ENCODE results near the gene CEP112.

CEP112 gene

DNA sequence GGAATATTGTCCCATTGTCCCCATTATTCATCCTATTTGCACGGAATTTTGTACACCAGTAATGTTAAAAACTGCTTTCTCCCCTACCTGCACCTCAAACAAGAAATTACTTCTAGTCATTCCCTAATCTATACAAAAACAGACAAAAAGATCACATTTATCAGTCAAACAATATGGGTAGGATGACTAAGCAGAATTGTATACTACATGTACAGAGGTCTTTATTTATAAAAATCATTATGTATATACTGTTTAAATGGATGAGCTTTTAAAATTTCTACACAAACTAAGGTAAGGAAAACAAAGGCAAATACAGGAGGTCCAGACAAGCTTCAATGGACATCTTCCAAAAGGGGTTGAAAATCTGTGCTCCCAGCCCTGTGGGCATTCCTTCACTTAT, 137.7 kb downstream of the CEP112 start:
- no peak for DNase-seq

DNA sequence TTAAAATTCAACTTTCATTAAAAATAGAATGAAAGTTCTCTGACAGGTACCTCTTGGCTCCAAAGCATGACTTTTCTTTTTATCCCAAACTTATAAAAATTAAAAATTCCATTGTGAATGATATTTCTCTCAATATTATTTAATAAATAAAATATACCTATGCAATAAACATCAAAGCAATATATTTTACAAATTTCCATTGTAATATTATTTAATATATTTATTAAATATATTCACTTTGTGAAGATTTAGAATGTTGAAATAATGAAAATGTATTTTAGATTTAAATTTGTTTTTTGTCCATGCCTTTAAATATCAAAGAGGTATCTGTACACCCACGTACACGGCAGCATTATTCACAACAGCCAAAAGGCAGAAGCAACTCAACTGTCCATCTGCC, 147.8 kb downstream of the CEP112 start:
- no peak for DNase-seq

DNA sequence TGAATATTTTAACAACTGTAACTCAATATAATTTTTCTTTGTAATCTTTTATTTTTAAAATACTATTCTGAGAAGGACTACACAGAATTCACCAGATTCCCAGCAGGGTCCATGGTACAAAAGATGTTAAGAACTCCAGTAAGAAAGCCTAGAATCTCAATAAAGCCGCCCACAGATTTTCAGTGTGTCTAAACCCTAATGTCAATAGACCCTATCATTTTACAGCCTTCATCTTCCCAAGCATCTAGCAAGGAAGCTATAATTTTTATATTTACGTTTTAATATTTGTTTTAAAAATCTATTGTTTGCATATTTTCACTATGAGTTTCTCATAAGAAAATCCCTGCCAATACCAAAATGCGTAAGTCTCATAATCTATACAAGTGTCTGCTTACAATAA, 148.5 kb downstream of the CEP112 start:
- DNase-seq, result no peak

DNA sequence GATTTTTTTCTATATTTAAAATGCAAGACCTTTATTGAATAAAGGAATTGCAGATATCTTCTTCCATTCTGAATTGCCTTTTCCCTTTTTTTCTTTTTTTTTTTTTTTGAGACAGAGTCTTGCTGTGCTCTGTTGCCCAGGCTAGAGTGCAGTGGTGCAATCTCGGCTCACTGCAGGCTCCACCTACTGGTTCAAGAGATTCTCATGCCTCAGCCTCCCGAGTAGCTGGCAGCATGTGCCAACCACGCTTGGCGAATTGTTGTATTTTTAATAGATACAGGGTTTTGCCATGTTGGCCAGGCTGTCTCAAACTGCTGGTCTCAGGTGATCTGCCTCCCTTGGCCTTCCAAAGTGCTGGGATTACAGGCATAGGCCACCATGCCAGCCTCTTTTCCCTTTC, 151.5 kb downstream of the CEP112 start:
- no peak for DNase-seq

DNA sequence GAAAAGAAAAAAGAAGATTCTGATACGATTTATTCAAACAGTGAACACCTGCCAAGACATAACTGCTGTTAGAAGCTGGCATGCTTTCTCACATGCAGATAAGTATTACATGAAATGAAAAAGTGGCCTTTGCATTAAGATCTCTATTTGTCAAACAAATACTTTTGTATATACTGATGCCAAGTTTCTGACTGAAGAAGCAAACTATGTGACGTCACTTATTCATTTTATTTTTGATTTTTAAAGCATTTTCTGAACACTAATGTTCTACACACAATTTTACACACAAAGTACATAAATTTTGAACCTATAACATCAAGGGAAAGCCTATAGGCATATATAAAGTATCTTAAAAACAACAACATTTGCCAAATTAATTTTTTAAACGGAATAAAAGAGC, 153.8 kb downstream of the CEP112 start:
- no peak for DNase-seq

DNA sequence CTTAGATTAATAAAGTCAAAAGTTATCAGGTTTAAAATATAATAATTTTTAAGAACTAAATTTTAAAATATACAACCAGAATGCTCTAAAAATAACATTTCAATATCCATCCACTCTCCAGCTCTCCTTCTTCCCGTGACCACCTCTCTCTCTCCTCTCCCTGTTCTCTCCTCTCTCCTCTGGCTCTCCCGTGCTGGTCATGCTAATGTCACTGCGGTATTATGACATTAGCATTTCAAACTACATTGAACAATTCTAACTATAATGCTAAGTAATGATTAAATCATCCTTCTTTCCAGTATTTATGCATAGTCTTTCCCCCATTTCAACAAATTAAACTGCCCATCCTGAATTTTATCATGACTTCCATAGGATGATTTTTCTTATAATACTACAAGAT, 154.7 kb downstream of the CEP112 start:
- no peak for DNase-seq

DNA sequence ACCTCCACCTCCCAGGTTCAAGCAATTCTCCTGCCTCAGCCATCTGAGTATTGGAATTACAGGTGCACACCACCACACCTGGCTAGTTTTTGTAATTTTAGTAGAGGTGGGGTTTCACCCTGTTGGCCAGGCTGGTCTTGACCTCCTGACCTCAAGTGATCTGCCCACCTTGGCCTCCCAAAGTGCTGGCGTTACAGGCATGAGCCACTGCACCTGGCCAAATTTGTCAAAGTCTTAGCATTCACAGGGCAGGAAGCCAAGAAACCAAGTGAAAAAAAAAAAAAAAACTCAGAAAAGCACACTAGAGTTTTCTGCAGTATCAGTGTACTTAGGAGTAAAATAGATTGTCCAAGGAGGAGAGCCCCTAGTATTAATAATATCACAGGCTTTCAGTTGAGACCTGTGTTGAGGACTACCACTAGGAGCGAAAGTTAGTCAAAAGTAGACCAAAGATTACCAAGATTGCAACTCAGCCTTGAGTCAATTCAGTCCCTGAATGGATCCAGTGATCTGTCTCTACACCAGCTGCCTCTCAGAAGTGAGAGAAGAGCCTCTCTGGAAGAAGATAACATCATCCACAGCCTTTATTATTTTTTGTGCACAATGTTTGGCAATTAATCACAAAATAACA, 159.7 kb downstream of the CEP112 start:
- no peak for DNase-seq

DNA sequence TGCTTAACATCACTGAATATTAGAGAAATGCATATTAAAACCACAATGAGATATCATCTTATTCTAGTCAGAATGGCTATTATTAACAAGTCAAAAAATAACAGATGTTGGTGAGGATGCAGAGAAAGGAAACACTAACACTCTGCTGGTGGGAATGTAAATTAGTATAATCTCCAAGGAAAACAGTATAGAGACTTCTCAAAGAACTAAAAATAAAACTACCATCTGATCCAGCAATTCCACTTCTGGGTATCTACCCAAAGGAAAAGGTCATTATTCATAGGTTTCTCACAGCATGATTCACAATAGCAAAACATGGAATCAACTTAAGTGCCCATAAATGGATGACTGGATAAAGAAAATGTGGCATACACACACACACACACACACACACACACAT, 166.4 kb downstream of the CEP112 start:
- DNase-seq, result no peak

DNA sequence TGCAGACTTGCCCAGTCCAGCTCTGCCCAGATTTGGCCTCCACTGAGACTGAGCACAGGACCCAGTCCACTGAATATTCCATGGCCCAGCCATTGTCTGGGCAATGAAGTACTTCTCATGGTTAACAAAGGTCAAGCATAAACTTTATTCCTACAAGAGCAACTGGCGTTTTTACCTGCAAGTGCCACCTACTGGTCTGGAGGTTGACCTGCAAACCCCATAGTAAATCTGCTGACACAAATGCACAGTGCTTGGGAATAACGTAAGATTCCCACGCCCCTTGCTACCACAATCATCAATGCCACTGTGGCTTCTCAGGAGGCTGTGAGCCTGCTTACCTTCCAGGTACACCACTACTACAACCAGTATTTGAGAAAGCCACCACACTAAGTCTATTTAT, 170.2 kb downstream of the CEP112 start:
- DNase-seq, result no peak

DNA sequence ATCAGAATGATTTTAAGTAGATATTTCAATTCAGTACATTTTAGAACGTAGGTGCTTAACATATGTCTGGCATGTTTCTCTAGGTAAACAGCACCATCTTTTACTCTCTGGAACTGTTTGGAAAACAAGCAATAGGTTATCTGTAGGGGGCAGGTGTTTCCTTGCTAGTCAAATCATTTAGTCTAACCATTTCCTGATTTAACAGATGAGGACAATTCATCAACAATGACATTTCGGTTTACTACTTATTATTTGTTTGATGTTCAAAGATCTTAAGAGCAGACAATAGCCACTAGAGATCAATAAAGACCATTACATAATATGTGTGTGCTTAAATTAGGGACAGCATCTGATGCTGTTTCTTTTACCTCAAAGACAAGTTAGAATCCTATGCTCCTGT, 173.1 kb downstream of the CEP112 start:
- DNase-seq, result no peak

DNA sequence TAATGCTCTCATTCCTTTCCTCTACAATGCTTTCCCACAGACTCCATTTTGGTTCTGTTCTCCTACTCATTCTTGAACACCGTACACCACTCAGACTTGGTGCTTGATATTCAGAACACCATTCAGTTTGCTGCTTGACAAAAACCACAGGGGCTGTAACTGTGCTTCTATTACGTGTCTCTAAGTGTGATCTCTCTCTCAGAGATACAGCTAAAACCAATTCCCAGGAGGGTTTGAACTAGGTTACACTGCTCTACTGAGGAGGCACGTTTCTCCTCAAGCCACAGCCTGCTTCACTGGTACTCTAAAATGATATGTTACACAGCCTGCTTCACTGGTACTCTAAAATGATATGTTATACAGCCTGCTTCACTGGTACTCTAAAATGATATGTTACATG, 175.7 kb downstream of the CEP112 start:
- no peak for DNase-seq

DNA sequence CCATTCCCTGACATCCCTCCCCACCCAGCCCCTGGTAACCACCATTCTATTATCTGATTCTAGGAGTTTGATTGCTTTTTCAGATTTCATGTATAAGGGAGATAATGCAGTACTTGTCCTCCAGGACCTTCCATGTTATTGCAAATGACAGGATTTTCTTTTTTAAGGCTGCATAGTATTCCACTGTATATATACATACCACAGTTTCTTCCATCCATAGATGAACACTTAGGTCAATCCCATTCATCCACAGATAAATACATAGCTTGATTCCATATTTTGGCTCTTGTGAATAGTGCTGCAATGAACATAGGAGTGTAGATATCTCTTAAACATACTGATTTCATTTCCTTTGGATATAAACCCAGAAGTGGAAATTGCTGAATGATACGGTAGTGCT, 183.3 kb downstream of the CEP112 start:
- no peak for DNase-seq

DNA sequence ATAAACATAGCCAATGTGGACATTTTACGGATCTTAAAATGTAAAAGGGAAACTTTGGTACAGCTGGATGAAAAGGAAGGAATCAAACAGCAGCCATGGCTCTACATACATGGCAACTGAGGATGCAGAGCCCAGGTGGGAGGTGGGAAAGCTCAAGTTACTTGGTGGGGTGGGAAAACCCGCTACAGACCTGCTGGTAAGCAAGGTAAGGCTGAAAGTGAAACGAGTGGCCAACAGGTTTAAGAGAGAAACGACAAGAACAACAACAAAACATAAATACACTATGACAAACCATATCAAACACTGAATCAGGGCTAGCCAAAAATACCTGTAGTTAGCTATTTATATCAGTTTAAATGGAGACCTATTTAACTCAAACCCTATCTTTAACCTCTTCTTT, 185.3 kb downstream of the CEP112 start:
- no peak for DNase-seq

DNA sequence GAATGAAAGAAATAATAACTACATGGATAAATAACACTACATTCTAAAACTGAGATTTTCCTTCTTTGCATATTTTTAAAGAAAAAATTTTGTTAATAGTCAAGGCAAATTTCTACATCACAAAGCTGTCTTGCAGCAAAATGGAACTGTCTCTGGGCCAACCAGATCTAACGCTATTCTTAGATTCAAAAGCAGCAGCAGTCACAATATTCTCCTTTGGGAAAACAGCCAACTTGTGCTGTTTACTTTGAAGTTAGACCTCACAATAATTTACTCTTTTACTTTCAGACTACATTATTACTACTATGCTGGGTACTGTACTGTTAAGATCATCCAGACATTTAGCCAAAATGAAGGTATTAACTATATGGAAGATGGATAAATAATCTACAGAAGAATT, 189.1 kb downstream of the CEP112 start:
- no peak for DNase-seq

DNA sequence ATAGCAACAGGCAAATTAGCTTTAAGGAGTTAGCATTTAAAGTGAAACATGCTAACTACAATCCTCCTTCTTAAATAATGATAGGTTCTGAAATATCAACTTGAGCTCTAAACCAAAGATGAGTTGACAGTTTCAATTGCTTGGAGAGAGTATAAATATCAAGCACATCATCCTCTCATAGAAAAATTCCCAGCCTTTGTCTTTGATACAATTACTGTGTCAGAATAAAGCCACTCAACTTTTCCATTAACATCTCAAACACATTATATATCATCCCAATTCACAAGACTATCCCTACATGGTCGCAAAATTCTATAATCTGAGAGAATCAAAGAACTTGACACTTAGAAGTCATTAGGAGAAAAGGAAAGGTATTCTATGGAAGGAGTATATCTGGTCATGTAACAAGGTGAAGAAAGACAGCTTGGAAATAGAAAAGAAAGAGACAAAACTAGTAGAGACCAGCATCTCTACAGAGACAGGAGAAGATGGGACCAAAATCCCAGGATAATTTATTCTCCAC, 189.8 kb downstream of the CEP112 start:
- no peak for DNase-seq

DNA sequence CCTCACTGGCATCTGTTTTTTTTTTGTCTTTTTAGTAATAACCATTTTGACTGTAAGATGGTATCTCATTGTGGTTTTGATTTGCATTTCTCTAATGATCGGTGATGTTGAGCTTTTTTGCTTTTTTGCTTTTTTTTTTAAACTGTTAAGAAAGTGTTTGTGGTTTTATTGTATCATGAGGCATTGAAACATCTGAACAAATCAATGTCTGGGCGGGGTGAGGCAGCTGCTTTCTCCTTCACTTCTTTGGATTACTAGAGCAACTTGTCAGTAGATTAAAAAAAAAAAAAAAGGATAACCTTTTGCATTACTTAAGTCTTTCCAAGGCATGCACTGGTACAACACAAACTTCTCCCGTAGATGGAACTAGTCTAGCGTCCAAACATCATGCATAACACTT, 191.7 kb downstream of the CEP112 start:
- no peak for DNase-seq

DNA sequence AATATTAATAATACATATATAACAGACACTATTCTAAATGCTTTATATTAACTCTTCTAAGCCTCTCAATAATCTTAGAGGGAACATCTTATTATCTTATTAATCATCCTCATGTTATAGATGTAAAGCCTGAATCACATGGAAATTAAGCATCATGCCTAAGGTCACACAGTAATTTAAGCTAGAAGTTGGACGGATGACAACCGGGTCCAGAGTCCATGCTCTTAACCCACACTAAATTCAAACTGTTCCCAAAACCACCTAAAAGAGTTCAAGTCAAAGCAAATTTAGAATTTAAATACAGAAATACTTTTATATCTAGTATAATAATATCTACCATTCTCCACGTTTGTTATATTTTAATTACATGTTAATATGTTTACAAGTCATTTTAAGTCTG, 193.3 kb downstream of the CEP112 start:
- DNase-seq, result no peak

DNA sequence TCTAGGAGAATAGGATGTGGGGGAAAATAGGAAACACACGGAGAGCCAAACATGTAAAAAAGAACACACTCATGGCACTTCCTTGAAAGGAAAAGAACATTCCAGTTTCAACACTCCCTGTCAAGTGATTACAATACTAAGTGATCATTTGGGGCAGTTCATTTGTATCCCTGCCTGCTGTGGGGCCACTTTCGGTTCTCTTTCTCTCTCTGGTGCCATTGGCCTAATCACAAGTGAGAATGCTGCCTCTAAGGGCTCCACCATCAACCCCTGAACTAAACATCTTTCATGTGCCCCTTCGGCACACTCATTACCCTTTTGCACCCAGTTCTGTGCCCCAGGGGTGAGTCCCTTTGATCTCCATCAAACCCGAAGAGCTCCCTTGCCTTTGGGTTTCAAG, 197.3 kb downstream of the CEP112 start:
- no peak for DNase-seq

DNA sequence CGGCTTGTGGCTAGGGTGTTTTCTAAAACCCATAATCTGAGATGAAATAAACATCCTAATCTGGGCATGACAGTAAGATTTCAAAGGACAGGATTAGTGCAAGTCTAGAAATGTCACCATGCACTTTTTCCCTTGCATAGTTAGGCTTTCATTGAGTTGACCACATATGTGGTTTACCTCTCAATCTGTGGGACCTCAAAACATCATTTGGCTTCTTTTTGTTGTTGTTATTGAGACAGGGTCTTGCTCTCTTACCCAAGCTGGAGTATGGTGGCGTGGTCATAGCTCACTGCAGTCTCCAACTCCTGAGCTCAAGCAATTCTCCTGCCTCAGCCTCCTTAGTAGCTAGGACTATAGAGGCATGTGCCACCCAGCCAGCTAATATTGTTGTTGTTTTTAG, 197.8 kb downstream of the CEP112 start:
- no peak for DNase-seq

DNA sequence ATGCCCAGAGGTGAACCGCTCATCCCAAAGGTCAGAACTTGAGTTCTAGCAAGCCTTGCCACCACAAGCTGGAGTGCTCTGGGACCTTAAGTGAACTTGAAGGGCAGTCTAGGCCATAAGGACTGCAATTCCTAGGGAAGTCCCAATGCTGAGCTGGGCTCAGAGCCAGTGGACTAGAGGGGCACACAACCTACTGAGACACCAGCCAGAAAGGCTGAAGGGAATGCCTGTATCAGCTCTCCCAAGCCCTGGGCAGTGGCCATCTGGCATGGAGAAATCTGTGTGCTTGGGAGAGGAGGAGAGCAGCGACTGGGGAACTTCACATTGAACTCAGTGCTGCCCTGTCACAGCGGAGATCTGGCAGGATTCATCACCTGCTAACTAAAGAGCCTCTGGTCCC, 201.3 kb downstream of the CEP112 start:
- DNase-seq, result no peak

DNA sequence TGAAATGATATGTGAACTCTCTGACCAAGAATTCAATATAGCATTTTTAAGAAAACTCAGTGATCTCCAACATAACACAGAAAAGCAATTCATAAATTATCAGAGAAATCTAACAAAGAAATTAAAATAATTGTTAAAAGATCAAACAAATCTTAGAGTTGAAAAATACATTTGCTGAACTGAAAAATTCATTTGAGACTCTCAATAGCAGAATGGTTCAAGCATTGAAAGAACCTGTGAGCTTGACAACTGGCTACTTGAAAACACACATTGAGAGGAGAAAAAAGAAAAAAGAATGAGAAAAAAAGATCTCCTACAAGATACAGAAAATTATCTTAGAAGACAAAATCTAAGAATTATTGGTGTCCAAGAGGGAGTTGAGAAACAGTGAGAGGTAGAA, 203.5 kb downstream of the CEP112 start:
- DNase-seq, result no peak

DNA sequence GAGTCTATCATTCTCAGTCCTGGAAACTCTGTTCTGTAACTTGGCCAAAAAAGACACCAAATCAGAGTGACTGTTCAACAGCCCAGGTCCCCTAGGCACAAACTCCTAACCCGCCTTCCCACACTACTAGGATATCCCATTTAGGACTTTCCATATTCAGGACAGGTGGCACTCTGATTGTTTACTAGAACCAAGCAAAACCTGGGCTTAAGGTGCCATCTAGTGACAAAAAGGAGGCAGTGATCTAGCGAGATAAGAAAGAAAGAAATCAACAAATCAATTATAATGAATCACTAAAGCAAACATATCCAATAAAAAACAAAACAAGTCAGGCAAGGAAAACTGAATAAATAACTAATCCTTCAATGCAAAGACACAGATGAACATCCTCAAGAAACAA, 203.9 kb downstream of the CEP112 start:
- DNase-seq, result no peak

DNA sequence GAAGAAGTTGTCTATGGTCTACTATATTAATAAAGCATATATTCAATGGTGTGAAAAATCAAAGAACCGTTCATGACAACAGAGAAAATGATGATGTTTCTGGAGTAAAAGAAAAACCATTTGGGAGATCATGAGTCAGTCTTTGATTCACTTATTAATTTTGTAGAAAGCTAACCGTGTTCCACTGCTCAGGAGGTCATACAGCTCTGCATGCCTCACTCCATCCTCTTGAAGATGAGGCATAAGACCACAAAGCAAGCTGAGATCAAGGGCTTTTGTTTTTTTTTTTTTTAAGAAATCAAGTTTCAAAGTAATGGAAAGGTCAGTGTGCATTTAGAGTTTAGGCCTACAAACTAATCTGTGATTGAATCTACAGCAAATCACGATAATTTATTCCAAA, 206.4 kb downstream of the CEP112 start:
- no peak for DNase-seq

DNA sequence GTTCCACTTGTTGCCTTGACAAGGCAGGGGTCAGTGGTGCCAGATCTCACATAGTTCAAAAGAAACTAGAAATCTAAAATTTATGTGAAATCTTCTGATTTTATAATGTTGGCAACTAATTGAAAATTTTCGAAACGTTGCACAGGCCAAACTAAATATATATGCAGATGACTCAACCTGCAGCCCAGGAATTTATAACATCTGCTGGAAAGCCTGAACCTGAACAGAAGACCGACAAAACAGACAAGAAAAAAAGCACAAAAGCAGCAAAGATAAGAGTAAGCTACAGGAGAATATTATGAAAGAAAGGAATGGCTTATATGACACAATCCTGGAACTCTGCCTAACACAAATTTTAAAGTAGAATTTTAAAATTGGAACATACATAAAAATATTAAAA, 207.6 kb downstream of the CEP112 start:
- DNase-seq, result no peak

DNA sequence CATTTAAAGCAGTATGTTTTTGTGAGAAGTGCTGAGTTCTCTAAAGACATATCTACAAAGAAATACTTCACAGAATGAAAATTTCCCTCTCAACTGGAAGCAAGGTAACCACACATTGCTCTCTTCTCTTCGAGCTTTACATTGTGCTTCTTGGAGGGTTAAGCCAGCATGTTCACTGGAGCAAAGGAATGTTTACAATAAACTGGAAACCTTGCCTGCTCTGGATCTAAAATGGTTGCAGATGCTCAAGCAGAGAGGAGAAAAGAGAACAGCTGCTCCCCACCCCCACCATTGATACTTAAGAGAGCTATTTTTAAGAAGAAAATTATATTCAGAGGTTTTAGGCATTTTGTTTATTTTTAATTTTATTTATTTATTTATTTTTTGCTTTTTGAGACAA, 213.1 kb downstream of the CEP112 start:
- DNase-seq, result peak; percentile 28

DNA sequence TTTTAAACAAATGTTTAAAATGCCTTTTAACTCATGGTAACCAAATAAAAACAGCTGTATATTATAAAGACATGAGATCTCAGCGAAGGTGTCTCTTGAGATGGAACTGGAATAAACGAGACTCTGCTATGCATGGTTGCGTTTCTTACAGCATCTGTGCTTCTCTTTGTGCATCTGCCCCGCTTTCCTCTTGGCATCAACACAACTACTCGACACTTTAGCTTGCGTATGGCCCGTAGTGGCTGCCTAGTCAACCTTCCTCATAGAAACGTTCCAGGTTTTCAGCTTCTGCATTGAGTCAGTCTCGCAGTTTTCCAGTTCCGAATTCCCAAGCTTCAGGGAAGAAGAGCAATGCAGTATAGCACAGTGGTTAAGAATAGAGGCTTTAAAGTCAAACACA, 214.9 kb downstream of the CEP112 start:
- DNase-seq, result peak; percentile 76
